HG03565 (cell line): Measurements from ENCODE around the gene OR51S1.
"Not testable (repeated sequence)": the region's sequence is repeated elsewhere in the genome, so short reads cannot be mapped to it uniquely, and the experiment has no call there.

Source experiments
- ATAC-seq: cut with Tn5 transposase; IDR thresholded peaks from one replicate; pipeline ENCODE4 v1.9.1; 2021; ENCODE audit warnings: mild to moderate bottlenecking, moderate library complexity; ENCODE audit not compliant: unreplicated experiment

OR51S1 gene

GRCh38 chr11:4848908-4849532 is at the start of gene OR51S1:
Gene OR51S1, minus strand, starts transcription at chr11:4849208. Its CDS starts 0 bp downstream, at chr11:4849208.
- ATAC-seq: no peak

GRCh38 chr11:4891996-4892640 is 43.1 kb upstream of the OR51S1 start:
- no peak for ATAC-seq

GRCh38 chr11:4890279-4890678 is 41.3 kb upstream of the OR51S1 start:
- ATAC-seq: no peak

GRCh38 chr11:4887591-4887990 is 38.6 kb upstream of the OR51S1 start:
- no peak for ATAC-seq

GRCh38 chr11:4886186-4886585 is 37.2 kb upstream of the OR51S1 start:
- ATAC-seq: no peak

- ATAC-seq: no peak
These were observed 35.4 kb upstream of the OR51S1 start for GRCh38 chr11:4884361-4884760.

GRCh38 chr11:4882543-4882942 is 33.5 kb upstream of the OR51S1 start:
- ATAC-seq: no peak

GRCh38 chr11:4881860-4882500 is 33.0 kb upstream of the OR51S1 start, which contains the start of gene OR51T1:
Gene OR51T1, plus strand, starts transcription at chr11:4881900. Its CDS starts 0 bp downstream, at chr11:4881900.
- no peak for ATAC-seq

GRCh38 chr11:4881188-4881587 is 32.2 kb upstream of the OR51S1 start:
- ATAC-seq: no peak

GRCh38 chr11:4865855-4866254 is 16.8 kb upstream of the OR51S1 start:
- no peak for ATAC-seq

- no peak for ATAC-seq
These were observed 14.9 kb upstream of the OR51S1 start for GRCh38 chr11:4863876-4864275.

GRCh38 chr11:4862447-4863236 is 13.6 kb upstream of the OR51S1 start:
- ATAC-seq: no peak

GRCh38 chr11:4854286-4854685 is 5.3 kb upstream of the OR51S1 start:
- not testable (repeated sequence) for ATAC-seq

GRCh38 chr11:4851033-4851432 is 2.0 kb upstream of the OR51S1 start:
- ATAC-seq: no peak

- no peak for ATAC-seq
These were observed 9.0 kb downstream of the OR51S1 start for GRCh38 chr11:4839851-4840549.

GRCh38 chr11:4830909-4831308 is 18.1 kb downstream of the OR51S1 start:
- no peak for ATAC-seq

GRCh38 chr11:4830346-4830745 is 18.7 kb downstream of the OR51S1 start:
- ATAC-seq: no peak

- ATAC-seq: no peak
These were observed 22.6 kb downstream of the OR51S1 start for GRCh38 chr11:4826425-4826824.

- ATAC-seq: no peak
These were observed 23.9 kb downstream of the OR51S1 start for GRCh38 chr11:4825132-4825531.

- ATAC-seq: no peak
These were observed 28.0 kb downstream of the OR51S1 start, which contains the start of gene OR51F2 for GRCh38 chr11:4821021-4821420. Gene OR51F2, plus strand, starts transcription at chr11:4821321. Its CDS starts 101 bp downstream, at chr11:4821422.

GRCh38 chr11:4809246-4809645 is 39.8 kb downstream of the OR51S1 start:
- ATAC-seq: no peak
